ENCODE measurements around the gene INS. TPM values are rescaled to one million over a fixed set of nuclear protein-coding genes. Genes with fewer than 3 reads are reported as not detected.
"Not testable (repeated sequence)": the region's sequence is repeated elsewhere in the genome, so short reads cannot be mapped to it uniquely, and the experiment has no call there.

INS gene
- polyA plus RNA-seq, 4 donors: not detected

- DNase-seq (ENCODE audit: low read depth in 4 of 4, low spot score in 3 of 4): no peak
These were observed 24.6 kb downstream of the INS start for GRCh38 chr11:2136209-2136951.

DNA sequence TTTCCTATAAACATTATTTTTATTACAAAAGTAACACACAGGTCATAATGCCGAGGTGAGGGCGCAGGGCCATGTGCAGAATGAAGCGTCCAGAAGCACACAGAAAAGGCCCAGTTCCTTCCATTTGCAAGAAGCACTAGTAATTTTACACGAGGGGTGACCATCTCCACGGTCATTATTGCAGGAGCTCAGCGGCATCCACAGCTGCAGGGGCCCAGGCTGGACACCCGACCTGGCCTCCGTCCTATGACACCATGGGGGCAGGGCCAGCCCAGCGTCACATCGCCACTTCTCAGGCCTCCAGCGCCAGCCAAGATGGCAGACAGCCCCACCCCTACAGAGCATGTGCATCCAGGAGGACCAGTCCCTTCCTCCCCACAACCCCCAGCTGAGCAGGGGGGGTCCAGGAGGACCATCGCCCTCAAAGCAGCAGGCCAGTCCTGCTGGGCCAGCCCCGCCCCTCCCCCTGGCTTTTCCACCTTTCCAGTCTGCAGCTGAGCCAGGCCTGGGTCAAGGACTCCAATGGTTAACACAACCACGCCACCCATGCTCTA, 25.3 kb downstream of the INS start:
- DNase-seq (ENCODE audit: low read depth in 4 of 4, low spot score in 3 of 4): no peak

GRCh38 chr11:2135018-2135569, 25.9 kb downstream of the INS start:
- no peak for DNase-seq (ENCODE audit: low read depth in 4 of 4, low spot score in 3 of 4)

- DNase-seq (ENCODE audit: low read depth in 4 of 4, low spot score in 3 of 4): no peak
These were observed 26.7 kb downstream of the INS start for GRCh38 chr11:2134022-2135010.

DNA sequence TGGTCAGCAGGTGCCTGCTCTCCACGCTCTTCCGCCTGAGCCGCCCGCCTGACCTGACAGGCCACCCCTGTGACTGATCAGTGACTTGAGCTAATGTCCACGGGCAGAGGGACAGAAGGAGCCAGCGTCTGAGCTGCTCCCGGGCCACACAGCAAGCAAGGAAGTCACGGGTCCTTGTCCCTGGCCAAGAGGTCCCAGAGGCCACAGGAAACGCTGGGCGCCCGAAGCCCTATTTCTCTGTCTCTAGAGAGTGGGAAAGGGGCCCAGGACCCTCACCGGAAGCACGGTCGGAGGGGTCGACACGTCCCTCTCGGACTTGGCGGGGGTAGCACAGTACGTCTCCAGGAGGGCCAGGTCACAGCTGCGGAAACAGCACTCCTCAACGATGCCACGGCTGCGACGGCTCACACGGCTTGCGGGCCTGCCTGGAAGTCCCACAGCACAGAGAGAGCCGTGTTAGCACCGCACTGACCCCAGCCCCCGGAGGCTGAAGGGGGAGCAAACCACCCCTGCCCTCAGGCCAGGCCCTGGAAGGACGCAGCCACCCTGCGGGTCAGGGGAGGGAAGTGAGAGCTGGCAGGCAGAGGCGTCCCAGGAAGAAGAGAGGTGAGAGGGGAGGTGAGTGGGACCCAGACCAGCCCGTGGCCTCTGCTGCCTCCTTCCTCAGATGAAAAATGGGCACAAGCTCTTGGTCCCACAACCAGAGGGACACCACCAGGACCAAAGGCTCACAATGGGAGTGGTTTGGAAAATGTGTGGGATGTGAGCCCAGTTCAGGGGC, 27.6 kb downstream of the INS start:
- no peak for DNase-seq (ENCODE audit: low read depth in 4 of 4, low spot score in 3 of 4)

GRCh38 chr11:2132874-2133240, 28.2 kb downstream of the INS start:
- DNase-seq (ENCODE audit: low read depth in 4 of 4, low spot score in 3 of 4): no peak

GRCh38 chr11:2132246-2132645, 28.8 kb downstream of the INS start:
- no peak for DNase-seq (ENCODE audit: low read depth in 4 of 4, low spot score in 3 of 4)

DNA sequence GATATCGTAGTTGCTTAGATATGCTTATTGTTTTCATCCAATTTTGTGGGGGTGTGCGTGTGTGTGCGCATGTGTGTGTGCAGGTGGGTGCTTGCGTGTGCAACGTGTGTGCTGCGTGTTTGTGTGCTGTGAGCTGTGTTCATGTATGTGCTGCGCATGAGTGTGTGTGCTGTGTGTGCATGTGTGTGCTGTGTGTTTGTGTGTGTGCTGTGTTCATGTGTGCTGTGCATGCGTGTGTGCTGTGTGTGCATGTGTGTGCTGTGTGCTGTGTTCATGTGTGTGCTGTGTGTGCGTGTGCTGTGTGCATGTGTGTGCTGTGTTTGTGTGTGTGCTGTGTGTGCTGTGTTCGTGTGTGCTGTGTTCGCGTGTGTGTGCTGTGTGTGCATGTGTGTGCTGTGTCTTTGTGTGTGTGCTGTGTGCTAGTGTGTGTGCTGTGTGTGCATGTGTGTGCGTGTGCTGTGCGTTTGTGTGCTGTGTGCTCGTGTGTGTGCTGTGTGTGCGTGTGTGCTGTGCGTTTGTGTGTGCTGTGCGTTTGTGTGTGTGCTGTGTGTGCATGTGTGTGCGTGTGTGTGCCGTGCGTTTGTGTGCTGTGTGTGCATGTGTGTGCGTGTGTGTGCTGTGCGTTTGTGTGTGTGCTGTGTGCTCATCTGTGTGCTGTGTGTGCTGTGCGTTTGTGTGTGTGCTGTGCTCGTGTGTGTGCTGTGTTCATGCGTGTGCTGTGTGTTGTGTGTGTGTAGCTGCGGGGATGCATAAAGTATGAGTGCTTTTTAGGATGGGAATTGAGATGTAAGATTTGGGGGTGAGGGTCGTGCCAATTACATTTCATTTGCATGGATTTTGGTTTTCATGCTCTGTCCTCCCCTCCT, 29.4 kb downstream of the INS start:
- DNase-seq (ENCODE audit: low read depth in 4 of 4, low spot score in 3 of 4): no peak

- DNase-seq (ENCODE audit: low read depth in 4 of 4, low spot score in 3 of 4): no peak
These were observed 30.1 kb downstream of the INS start for GRCh38 chr11:2130881-2131352.

DNA sequence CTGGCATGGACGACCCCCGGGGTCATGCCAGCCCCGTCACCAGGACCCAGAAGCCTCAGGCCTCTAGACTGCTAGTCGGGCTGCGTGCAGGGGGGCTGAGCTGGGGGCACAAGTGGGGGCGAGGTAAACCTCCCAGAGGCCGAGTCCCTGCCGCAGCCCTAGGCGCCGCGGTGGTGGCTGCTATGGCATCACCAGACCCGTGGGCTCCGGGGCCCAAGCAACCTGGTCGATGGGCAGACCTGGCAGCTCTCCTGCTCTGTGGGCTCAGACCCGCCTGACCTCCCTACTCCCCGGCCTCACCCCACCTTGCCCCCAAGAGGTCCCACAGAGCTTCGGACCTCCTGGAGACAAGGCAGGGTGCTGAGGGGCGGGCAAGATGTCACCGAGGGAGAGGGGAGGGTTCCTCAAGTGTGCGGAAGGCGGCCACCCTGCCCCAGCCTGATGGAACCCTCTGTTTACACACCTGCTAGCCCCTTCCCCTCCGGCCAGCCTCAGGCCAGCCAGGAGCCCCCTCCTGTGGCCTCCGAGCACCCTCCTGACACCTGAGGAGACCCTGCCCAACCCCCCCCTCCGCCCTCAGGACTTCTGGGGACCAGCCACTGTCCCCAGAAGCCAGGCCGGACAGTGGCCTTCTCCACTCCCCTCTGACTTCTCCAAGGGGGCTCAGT, 31.2 kb downstream of the INS start:
- no peak for DNase-seq (ENCODE audit: low read depth in 4 of 4, low spot score in 3 of 4)

DNA sequence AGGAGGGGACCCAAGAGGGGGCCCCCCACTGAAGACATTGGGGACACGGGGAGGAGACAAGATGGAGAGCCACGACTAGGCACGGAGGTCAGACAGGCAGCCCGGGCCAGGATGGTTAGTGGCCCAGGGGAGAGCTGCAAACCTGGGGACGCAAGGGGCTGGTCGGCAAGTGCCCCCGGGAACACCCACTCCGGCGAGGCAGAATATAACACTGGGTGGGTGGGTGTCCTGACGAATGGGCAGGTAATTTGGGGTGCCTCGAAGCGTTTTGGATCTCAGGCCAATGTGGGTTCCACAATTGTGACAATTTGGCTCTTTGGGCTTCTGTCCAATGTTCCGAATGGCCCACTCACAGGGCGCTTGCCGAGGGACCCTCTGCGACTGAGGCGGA, 31.7 kb downstream of the INS start:
- DNase-seq (ENCODE audit: low read depth in 4 of 4, low spot score in 3 of 4): no peak

DNA sequence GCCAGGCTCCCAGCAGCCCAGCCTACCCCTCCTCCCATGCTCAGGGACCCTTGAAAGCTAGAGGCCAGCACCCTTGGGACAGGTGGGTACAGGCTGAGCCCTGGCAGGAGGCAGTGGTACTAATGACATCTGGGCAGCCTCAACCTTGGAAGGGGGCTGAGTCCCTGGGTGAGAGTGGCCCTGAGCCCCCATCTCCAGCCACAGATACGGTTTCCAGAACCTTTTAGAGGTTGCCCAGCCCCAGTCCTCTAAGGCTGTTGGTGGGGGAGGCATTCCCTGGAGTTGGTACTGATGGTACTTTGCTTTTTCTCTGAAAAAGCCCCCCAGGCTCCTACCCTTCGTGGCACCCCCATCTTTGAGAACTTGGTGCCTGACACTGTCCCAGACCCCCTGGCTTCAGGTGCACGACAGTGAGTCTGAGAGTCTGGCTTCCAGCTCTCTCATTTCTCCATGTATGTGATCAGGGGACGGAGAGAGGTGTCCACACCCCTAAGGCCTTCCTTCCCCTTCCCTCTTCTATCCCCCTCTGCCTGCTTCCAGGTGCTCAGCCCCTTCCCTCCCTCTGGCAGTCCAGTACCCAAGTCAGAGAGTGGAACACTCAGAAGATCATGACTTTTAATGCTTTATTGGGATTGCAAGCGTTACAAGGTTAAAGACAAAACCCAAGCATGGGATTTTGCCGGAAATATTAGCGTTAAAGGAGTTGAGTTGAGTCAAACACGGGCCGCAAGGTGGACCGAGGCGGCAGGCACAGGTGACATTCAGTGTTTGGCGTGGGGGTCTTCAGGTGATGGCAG, 32.3 kb downstream of the INS start:
- no peak for DNase-seq (ENCODE audit: low read depth in 4 of 4, low spot score in 3 of 4)

GRCh38 chr11:2128130-2128510, 32.9 kb downstream of the INS start:
- no peak for DNase-seq (ENCODE audit: low read depth in 4 of 4, low spot score in 3 of 4)

DNA sequence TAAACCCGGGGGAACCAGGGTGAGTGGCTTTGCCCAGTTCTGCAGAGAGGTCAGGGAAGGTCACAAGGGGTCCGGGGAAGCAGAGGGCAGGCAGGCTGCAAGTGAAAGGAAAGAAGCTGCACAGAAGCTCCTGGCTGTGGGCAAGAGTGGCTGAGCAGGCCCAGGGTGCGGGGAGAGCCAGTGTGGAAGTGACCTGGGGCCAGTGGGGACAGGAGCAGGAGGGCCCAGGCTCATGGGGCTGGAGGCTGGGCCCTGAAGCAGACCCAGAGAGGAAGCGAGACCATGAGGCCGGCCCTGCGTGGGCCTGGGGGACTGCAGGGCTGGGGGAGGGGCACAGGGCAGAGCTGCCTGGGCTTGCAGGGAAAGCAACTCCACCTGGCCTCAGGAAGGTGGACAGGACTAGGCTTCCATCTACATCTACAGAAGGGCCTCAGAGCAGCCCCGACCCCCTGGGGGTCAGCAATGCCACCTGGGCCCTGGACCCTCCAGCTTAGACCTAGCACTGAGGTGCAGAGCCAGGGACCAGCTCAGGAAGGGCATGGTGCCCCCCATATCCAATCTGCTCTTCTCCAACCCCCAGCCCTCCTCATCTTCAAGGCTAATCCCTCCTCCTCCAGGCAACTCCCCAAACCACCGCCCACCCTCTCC, 33.4 kb downstream of the INS start:
- no peak for DNase-seq (ENCODE audit: low read depth in 4 of 4, low spot score in 3 of 4)

DNA sequence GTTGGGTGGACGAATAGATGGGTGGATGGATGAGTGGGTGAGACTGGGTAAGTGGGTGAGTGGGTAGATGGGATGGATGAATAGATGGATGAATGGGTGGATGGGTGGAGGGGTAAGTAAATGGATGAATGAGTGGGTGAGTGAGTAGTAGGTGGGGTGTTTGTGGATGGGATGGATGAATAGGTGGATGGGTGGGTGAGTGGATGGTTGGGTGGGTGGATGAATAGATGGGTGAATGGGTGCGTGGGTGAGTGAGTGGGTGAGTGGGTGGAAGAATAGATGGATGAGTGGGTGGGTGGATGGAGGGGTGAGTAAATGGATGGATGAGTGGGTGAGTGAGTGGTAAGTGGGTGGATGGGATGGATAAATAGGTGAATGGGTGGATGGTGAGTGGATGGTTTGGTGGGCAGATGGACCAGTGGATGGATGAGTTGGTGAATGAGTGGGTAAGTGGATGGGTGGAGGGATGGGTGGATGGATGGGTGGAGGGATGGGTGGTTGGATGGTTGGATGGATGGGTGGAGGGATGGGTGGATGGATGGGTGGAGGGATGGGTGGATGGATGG, 34.4 kb downstream of the INS start:
- no peak for DNase-seq (ENCODE audit: low read depth in 4 of 4, low spot score in 3 of 4)

GRCh38 chr11:2124736-2125484, 36.1 kb downstream of the INS start:
- not testable (repeated sequence) for DNase-seq (ENCODE audit: low read depth in 4 of 4, low spot score in 3 of 4)

DNA sequence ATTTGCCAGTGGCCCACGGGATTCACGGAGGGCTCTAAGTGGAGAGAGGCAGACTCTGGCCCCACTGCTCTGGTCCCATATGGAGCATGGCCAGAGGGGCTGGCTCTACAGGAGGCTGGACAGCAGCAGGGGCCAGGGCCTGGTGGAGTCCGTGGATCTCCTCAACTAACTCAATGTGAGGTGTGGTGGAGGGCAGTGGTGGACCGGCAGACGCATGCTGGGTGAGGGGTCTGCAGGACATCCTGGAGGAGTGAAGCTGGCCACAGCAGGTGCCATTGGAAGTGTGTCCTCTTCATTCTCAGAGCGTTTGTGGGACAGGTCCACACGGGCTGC, 37.4 kb downstream of the INS start:
- DNase-seq (ENCODE audit: low read depth in 4 of 4, low spot score in 3 of 4): no peak

Measured in right renal pelvis (tissue), 4 donors.